Right forelimb (tissue), 1 donor: ENCODE data around the gene TEKT4.
"Not testable (repeated sequence)": the region's sequence is repeated elsewhere in the genome, so short reads cannot be mapped to it uniquely, and the experiment has no call there.

Experiments used
- DNase-seq: peaks from one replicate; pipeline ENCODE4 v3.0.0-alpha.2; 2018

Gene TEKT4, protein sequence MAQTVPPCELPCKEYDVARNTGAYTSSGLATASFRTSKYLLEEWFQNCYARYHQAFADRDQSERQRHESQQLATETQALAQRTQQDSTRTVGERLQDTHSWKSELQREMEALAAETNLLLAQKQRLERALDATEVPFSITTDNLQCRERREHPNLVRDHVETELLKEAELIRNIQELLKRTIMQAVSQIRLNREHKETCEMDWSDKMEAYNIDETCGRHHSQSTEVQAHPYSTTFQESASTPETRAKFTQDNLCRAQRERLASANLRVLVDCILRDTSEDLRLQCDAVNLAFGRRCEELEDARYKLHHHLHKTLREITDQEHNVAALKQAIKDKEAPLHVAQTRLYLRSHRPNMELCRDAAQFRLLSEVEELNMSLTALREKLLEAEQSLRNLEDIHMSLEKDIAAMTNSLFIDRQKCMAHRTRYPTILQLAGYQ

GRCh38 chr2:94871226-94872087 is at the start of gene TEKT4:
Gene TEKT4, plus strand, starts transcription at chr2:94871430. Its CDS starts 150 bp downstream, at chr2:94871580.
- DNase-seq = peak; percentile 41

DNA sequence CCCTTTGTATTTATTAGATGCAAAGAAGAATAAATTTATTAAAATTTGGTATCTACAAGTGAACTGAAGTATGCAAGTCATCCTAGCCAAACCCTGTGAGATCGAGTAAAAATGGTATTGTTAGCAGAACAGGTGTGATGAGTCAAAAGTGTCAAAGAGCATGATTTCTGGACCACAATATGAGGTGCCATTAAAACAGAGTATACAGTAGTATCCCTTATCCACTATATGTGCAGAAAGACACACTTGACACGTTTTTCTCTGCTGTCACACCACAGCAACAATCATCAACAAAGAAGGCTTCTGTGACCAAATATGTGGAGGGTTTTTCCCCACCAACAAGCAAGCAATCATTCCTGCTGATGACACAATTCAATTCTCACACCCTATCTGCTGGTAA is 32.0 kb upstream of the TEKT4 start:
- DNase-seq = not testable (repeated sequence)

DNA sequence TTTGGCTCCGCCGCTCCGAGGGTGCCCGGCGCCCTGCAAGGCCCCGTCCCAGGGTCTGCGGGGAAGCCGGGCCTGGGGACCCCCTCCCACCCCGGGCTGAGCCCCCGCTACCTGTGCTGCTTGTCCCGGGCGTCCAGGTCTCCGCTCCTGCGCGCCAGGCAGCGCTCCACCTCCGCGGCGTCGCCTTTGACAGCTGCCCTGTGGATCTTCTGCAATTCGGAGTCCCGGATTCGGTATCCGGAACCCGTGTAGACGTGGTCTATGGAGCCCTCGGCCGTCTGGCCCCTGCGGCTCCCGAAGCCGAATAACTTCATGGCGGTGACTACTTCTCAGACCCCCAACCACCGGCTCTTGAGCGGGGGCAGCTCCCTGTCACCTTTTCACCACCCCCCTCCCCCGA is 14.4 kb upstream of the TEKT4 start:
- DNase-seq = not testable (repeated sequence)

DNA sequence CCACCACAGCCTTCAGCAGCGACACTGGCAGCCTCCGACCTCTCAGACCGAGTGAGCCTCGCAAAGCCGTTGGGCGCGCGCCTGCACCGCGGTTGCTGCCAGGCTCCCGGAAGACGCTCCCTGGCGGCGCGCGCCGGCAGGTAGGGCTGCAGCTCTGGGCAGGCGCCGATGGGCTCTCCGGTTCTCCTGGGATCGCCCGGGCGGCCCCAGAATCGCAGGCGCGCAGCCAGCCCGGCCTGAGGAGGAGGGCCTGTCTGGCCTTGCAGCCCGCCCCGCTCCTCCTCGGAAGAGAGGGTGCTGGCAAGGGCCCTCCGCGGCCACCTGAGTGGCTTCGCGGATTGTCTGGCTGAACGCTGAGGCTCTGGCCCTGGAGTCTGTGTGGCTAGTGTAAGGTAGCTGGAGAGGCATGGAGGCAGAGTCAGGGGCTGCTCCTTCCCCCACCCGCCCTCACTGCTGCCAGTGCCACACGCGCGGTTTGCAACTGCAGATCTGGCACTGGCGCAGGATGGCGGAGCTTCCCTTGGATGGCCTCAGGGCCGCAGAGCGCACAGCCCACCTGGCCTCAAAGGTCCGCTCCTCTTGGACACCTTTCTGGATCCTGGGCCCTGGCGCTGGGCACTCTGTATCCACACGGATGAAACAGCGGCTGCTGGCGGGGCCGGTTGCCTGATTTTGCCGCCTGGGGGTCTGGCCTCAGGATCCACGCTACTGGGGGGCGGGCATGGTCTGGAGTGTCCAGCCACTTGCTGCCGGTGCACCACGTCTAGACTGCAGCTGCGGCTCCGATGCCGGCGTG is 13.7 kb upstream of the TEKT4 start:
- DNase-seq = peak; percentile 40

GRCh38 chr2:94858163-94858888 is 12.9 kb upstream of the TEKT4 start:
- DNase-seq = not testable (repeated sequence)

DNA sequence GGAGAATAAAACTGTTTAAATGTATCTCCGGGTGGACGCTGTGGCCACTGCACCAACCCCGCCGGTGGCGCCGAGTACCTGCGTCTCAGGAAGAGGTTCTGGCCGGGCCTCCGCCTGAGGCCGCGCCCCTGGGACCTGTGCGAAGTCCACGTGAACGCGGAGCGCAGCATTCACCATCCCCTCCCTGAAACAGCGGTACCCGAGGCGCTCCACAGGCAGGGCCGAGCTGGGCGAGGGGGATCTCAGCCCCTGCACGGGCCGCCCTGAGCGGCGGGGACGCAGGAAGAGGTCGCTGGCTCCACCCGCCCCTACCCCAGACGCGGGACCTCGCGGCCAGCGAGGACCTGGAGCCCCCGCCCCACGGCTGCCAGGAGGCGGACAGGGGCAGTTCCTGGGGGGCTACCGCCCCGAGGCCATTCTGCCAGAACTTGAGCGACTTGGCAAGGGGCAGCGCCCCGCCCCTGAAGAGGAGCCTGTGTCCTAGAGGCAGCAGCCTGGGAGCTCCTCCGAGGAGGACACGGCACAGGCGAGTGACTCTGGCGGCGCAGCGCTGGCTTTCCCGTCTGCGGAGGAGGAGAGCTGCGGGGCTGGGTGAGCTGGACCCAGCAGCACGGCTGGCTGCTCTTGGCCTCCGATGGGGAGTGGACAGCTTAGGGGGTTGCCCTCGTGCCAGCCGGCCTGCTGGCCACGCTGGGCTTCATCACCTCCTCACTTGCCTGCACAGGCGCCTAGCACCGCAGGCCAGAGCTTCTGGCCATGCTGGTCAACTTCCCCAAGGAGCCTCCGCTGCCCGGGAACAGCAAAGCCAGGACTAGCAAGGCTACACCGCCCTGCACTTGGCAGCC is 9.7 kb upstream of the TEKT4 start:
- DNase-seq = peak; percentile 41

GRCh38 chr2:94862903-94863302 is 8.3 kb upstream of the TEKT4 start:
- DNase-seq = not testable (repeated sequence)

GRCh38 chr2:94869131-94869530 is 2.1 kb upstream of the TEKT4 start:
- DNase-seq = no peak

DNA sequence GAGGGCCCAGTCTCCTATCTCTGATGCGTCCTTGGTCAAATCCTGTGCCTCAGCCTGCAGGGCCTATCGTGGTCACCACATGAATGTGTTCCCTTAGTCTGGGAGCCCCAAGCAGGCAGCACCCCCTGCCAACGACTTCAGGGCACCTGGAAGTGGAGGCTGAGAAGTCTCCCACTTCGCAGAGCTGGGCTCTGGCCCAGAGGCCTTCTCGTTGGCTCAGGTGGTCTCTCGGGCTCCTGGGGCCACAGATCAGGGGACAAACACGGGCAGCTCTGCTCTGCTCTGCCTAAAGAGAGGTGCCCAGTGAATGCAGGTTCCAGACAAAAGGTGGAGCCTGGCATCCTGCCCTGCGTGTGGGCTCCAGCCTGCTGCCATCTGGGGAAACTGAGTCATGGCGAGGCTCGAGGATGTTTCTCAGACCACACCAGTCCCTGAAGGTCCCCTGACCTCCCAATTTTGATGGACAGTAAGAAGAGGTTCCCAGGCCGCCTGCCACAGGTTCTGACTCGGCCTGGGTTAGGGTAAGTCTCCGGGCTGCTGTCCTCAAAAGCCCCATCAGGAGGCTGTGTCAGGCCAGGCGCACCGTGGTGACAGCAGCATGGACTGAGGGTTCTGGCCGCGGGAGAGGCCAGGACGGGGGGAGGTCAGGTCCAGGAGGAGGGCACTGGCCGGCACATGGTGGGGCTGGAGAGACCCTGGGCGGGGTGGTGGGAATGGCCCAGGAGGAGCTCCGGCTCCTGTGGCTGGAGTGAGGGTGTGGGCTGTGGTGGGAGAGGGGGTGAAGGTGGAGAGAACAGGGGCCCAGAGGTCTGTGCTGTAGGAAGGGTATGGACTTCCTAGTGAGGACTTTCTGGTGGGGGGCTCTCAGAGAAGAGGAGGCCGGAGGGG is 1.4 kb upstream of the TEKT4 start:
- peak; percentile 31 for DNase-seq

DNA sequence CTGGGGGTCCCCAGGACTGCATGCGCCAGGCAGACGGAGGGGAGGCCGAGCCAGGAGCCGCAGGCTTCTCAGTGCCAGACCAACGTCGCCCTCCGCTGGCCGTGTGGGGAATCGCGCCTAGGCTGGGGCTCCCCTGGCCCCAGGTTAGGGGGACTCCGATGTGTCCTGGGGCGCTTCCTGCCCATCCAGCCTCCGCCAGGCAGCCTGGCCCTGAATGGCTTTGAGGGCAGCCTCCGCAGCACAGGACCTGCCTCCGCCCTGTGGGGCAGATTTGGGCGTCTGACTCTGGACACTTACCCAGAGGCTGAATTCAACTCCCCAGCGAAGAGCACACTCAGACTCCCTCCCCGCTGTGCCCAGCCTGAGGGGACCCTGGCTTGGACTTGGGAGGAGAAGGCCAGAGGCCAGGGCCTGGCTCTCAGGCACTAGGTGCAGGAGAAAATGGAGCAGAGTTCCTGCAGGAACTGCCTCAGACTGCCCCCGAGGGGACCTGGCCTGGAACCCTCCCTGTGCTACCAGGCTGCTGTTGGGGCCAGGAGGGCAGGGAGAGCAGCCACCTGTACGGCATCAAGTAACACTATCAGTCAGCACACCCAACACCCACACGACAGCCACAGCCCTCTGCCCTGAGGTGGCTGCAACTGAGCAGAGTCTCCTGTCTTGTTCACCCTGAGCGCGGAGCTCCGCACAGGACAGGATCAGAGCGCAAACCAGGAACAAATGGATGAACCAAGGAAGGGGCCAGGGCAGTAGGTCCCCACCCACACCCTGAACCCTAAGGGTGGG is 597 bp upstream of the TEKT4 start:
- peak; percentile 33 for DNase-seq

DNA sequence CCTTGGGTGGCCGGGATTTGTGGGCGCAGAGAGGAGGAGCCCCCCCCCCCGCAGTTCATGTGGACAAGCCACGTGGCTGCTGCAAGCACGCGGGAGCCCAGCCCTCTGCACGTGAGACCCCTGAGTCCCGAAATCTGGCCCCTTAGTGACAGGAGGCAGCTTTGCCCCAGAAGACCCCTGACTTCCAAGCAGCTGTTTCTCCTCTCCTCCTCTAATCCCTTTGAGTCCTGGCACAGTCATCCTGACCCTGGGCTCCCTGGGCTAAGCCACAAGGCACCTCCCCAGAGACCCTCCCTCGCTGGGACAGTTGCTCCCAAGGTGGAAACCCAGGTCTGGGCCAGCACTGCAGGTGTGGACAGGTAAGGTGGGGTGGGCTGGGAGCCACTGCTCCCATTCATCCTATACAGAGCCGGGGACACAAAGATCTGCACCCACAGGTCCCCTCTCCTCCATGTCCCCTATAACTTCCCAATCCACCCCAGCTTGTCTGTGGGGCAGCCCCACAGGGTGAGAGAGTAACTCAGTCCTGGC is 923 bp downstream of the TEKT4 start:
- DNase-seq = no peak

- peak; percentile 35 for DNase-seq
These were observed 1.6 kb downstream of the TEKT4 start for GRCh38 chr2:94872676-94873361.

GRCh38 chr2:94873362-94874276 is 2.4 kb downstream of the TEKT4 start:
- DNase-seq = no peak

DNA sequence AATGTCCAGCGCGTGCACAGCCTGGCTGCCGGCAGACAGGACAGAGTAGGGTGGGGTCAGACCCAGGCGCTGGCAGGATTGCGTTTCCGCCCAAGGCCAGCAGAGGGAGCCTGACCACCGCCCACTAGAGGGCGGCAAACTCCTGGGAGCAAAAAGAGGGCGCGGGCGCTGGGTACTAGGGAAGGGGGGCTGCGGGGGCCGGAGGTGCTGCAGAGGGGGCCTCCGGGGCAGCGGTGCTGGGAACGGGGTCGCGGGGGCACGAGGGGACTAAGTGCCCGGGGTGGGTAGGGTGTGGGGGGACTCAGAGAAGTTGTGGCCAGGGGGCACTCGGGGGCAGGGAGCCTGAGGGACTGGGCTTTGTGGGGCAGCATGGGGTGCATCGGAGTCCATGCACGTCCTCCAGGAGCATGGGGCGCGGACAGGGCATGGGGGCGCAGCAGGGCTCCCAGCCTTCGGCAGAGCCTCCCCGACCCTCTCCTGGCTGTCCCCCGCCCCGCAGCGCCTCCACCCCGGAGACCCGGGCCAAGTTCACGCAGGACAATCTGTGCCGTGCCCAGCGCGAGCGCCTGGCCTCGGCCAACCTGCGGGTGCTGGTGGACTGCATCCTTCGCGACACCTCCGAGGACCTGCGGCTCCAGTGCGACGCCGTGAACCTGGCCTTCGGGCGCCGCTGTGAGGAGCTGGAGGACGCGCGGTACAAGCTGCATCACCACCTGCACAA is 3.2 kb downstream of the TEKT4 start:
- peak; percentile 57 for DNase-seq

- no peak for DNase-seq
These were observed 4.0 kb downstream of the TEKT4 start for GRCh38 chr2:94875064-94875819.
